Measurements from ENCODE around the gene SIX4. TPM values are rescaled to one million over a fixed set of nuclear protein-coding genes. Genes with fewer than 3 reads are reported as not detected.

SIX4 gene
- total RNA-seq, 1 donor from 2014 or later: 14.0 TPM

DNA sequence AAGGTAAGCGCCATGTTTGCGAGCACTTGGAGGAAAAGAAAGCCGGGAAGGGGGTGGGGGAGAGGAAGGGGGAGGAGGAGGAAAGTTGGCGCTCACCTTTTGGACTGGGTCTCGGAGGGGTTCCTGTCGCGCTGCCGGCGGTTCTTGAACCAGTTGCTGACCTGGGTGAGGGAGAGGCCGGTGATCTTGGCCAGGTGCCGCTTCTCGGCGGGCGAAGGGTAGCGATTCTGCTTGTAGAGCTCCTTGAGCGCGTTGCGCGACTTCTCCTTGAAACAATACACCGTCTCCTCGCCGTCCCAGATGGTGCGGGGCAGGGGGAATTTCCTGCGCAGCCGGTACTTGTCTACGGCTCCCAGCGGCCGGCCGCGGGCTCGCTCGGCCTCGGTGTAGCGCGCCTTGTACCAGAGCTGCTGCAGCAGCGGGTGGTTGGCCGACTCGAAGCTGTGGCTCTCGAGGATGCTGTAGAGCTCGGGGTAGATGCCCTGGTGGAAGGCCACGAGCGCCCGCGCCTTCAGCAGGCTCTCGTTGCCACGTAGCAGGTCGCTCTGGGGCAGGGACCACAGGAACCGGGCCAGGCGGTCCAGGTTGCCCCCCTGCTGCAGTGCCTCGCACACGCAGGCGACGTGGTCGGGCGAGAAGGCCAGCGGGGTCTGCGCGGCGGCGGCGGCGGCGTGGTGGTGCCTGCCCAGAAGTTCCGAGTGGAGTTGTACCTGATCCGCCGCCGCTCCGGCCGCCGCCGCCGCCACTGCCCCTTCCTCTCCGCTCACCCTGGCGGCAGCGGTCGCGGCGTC lies 840 bp downstream of the SIX4 start:
- peak overlapping the region; percentile 90 for H3K27ac Mint-ChIP-seq (ENCODE audit: unreplicated experiment)
- H3K4me1 Mint-ChIP-seq (ENCODE audit: low read depth, unreplicated experiment): peaks cover 10% of the 10 kb centered on the region
- peak overlapping the region; percentile 99 for H3K4me2 ChIP-seq (ENCODE audit: low read length)
- H3K4me3 Mint-ChIP-seq (ENCODE audit: unreplicated experiment): peak overlapping the region; percentile 98
- no peaks in the 10 kb centered on the region for H3K36me3 Mint-ChIP-seq (ENCODE audit: low read depth, unreplicated experiment)
- H3K36me3 ChIP-seq (ENCODE audit: insufficient read depth, low read length): peaks cover 10% of the 10 kb centered on the region
- H3K27ac ChIP-seq (ENCODE audit: low read depth, low read length): peak overlapping the region; percentile 84
- H3K27me3 Mint-ChIP-seq (ENCODE audit: low read depth, unreplicated experiment): no peaks in the 10 kb centered on the region
- H3K27me3 ChIP-seq (ENCODE audit: insufficient read depth, low read length): no peaks in the 10 kb centered on the region
- H3K9me3 Mint-ChIP-seq (ENCODE audit: unreplicated experiment): no peaks in the 10 kb centered on the region
- peaks cover 39% of the 10 kb centered on the region for H4K20me1 ChIP-seq (ENCODE audit: insufficient read depth, low read length)
- no peaks in the 10 kb centered on the region for H3K9me3 ChIP-seq (ENCODE audit: insufficient read depth, low read depth, low read length)
- DNase-seq (ENCODE audit: low read depth): peak; percentile 49
- peaks cover 55% of the 10 kb centered on the region for H3K79me2 ChIP-seq (ENCODE audit: insufficient read depth, low read length)
- no peak for FAIRE-seq
- H3K9ac ChIP-seq (ENCODE audit: low read length): peak overlapping the region; percentile 97
- peaks cover 14% of the 10 kb centered on the region for H3K4me1 ChIP-seq (ENCODE audit: insufficient read depth, low read length)
- peak overlapping the region; percentile 89 for H3K4me3 ChIP-seq (ENCODE audit: insufficient read depth, low read depth, low read length)
- peak overlapping the region; percentile 83 for H2AFZ ChIP-seq (ENCODE audit: low read depth, low read length)
- TF ChIP-seq EZH2 (IDR thresholded peaks at IDR 0.05; ENCODE audit: insufficient read depth, low read length): no peak
- TF ChIP-seq, protein P1, sequence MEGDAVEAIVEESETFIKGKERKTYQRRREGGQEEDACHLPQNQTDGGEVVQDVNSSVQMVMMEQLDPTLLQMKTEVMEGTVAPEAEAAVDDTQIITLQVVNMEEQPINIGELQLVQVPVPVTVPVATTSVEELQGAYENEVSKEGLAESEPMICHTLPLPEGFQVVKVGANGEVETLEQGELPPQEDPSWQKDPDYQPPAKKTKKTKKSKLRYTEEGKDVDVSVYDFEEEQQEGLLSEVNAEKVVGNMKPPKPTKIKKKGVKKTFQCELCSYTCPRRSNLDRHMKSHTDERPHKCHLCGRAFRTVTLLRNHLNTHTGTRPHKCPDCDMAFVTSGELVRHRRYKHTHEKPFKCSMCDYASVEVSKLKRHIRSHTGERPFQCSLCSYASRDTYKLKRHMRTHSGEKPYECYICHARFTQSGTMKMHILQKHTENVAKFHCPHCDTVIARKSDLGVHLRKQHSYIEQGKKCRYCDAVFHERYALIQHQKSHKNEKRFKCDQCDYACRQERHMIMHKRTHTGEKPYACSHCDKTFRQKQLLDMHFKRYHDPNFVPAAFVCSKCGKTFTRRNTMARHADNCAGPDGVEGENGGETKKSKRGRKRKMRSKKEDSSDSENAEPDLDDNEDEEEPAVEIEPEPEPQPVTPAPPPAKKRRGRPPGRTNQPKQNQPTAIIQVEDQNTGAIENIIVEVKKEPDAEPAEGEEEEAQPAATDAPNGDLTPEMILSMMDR (IDR thresholded peaks at IDR 0.05; ENCODE audit: insufficient read depth, low read depth, low read length): no peak

DNA sequence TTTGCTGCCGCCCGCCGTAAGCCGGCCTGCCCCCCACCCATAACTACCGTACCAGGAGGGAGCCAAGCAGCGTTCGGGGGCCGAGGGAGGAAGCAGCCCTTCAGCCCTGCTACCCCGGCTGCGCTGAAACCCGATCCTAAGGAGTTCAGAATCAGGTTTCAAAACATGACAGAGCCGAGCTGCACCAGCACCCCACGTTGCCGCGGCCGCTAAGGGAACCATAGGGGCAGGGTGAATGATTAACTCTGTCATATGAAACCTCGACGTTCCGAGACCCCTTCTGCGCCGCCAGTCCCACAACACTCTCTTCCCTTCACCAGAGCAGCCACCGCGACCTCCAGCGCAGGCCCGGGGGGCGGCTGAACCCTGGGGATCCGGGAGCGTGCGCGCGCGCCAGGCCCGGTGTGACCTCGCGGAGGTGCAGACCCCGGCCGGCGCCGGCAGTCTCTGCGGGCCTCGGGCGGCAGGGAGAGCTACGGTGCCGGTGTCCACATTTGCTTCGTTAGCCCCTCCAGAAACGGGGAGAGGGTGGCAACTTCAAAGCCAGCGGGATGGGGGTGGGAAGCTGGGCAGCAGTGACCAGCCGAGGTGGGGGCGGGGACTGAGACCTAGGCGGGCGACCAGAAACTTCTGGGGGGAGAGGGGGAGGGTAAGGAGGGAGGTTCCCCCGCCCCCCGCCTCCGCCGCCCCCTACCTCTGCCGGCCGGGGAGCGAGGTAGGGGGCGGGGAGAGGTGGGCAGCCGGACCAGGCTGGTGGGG lies 1.6 kb downstream of the SIX4 start:
- Histone ChIP-seq H3K4me3 (ENCODE audit: insufficient read depth, low read depth, low read length) (peak overlapping the region; percentile 89), H3K36me3 (ENCODE audit: insufficient read depth, low read length) (peaks cover 11% of the 10 kb centered on the region), H2AFZ (ENCODE audit: low read depth, low read length) (peak overlapping the region; percentile 75), H3K27ac (ENCODE audit: low read depth, low read length) (peak overlapping the region; percentile 84), H3K4me2 (ENCODE audit: low read length) (peak overlapping the region; percentile 99), H4K20me1 (ENCODE audit: insufficient read depth, low read length) (peaks cover 43% of the 10 kb centered on the region), H3K9me3 (ENCODE audit: insufficient read depth, low read depth, low read length) (no peaks in the 10 kb centered on the region), H3K79me2 (ENCODE audit: insufficient read depth, low read length) (peaks cover 60% of the 10 kb centered on the region), H3K27me3 (ENCODE audit: insufficient read depth, low read length) (no peaks in the 10 kb centered on the region), H3K4me1 (ENCODE audit: insufficient read depth, low read length) (peaks cover 14% of the 10 kb centered on the region), H3K9ac (ENCODE audit: low read length) (peak overlapping the region; percentile 97)
- H3K4me3 Mint-ChIP-seq (ENCODE audit: unreplicated experiment): peak overlapping the region; percentile 98
- H3K27ac Mint-ChIP-seq (ENCODE audit: unreplicated experiment): peak overlapping the region; percentile 80
- H3K27me3 Mint-ChIP-seq (ENCODE audit: low read depth, unreplicated experiment): no peaks in the 10 kb centered on the region
- DNase-seq (ENCODE audit: low read depth) (peak; percentile 68), FAIRE-seq (no peak)
- no peak for TF ChIP-seq EZH2 (IDR thresholded peaks at IDR 0.05; ENCODE audit: insufficient read depth, low read length)
- TF ChIP-seq, protein P1 (IDR thresholded peaks at IDR 0.05; ENCODE audit: insufficient read depth, low read depth, low read length): no peak
- H3K36me3 Mint-ChIP-seq (ENCODE audit: low read depth, unreplicated experiment): no peaks in the 10 kb centered on the region
- no peaks in the 10 kb centered on the region for H3K9me3 Mint-ChIP-seq (ENCODE audit: unreplicated experiment)
- H3K4me1 Mint-ChIP-seq (ENCODE audit: low read depth, unreplicated experiment): peaks cover 11% of the 10 kb centered on the region
